Sigmoid colon (tissue), 4 donors: ENCODE results near the gene C14orf119.

Source experiments
- CTCF ChIP-seq, 4 experiments: fragments of 450-650 bp in 3 of 4; fragments of 200-600 bp in 1 of 4; IDR thresholded peaks; one replicate each; pipeline ENCODE4 v1.5.1; 2016 to 2019; ENCODE audit warnings: antibody characterized with exemption in 4 of 4, mild to moderate bottlenecking in 3 of 4, moderate library complexity in 2 of 4
- POLR2AphosphoS5 ChIP-seq, 4 donors: sonication (generic); formaldehyde crosslinking; IDR thresholded peaks; one replicate each; pipeline ENCODE4 v1.6.1; 2017; ENCODE audit warnings: antibody characterized with exemption in 4 of 4

- TF ChIP-seq CTCF (IDR thresholded peaks at IDR 0.05) (no peak), POLR2AphosphoS5 (IDR thresholded peaks at IDR 0.05) (peak; percentile 60 to 91 (median 87))
Observed at GRCh38 chr14:23094666-23095195, 574 bp upstream of the C14orf119 start, which contains the start of gene ACIN1.
